Measurements from ENCODE around the gene C2orf92.

C2orf92 gene

GRCh38 chr2:97676620-97677019 lies 7.1 kb downstream of the C2orf92 start (continued):
- no peak for TF ChIP-seq ZNF518A (tag by site-specific recombination; conservative IDR thresholded peaks at IDR 0.05; ENCODE audit: low read depth)
- no peak for TF ChIP-seq ZNF747 (tag by site-specific recombination; IDR thresholded peaks at IDR 0.05)

GRCh38 chr2:97677480-97677879 lies 8.0 kb downstream of the C2orf92 start:
- CTCF ChIA-PET = interaction anchor here (1.4 kb wide), 1 partner anchor 32 kb away, joined by 5 read pairs; no protein-coding TSS in a partner anchor
- Histone ChIP-seq H3K9me3 (ENCODE audit: control insufficient read depth, insufficient read depth, low read depth, low read length) (no peaks in the 10 kb centered on the region), H3K4me3 (ENCODE audit: low read depth, low read length) (no peak overlapping the region), H3K27ac (ENCODE audit: extremely low read depth, low read depth, low read length) (no peak overlapping the region), H3K4me1 (ENCODE audit: control insufficient read depth, insufficient read depth, low read length) (no peaks in the 10 kb centered on the region), H3K36me3 (ENCODE audit: control insufficient read depth in 2 of 2, insufficient read depth in 1 of 2, low read length in 2 of 2) (no peaks in the 10 kb centered on the region)
- TF ChIP-seq ZNF341 (tag by site-specific recombination; IDR thresholded peaks at IDR 0.05; ENCODE audit: low read depth) = no peak
- no peak for TF ChIP-seq AEBP2 (tag by site-specific recombination; IDR thresholded peaks at IDR 0.05; ENCODE audit: borderline replicate concordance)
- TF ChIP-seq ZNF169 (tag by site-specific recombination; IDR thresholded peaks at IDR 0.05) = no peak
- TF ChIP-seq ZBTB44 (tag by site-specific recombination; IDR thresholded peaks at IDR 0.05) = no peak
- no peak for TF ChIP-seq ZNF157 (tag by site-specific recombination; IDR thresholded peaks at IDR 0.05)
- no peak for TF ChIP-seq ZNF391 (tag by site-specific recombination; IDR thresholded peaks at IDR 0.05; ENCODE audit: borderline replicate concordance, low read depth)
- no peak for TF ChIP-seq ZNF133 (tag by site-specific recombination; IDR thresholded peaks at IDR 0.05)
- TF ChIP-seq ZSCAN4 (tag by site-specific recombination; IDR thresholded peaks at IDR 0.05) = no peak
- TF ChIP-seq ZNF426 (tag by site-specific recombination; IDR thresholded peaks at IDR 0.05) = no peak
- TF ChIP-seq ATF2 (tag by site-specific recombination; IDR thresholded peaks at IDR 0.05; ENCODE audit: low read depth) = no peak
- no peak for TF ChIP-seq MYNN (tag by site-specific recombination; IDR thresholded peaks at IDR 0.05; ENCODE audit: borderline replicate concordance)
- POLR2A ChIA-PET = no interaction called here
